ENCODE results near the gene EIF5B. TPM values are rescaled to one million over a fixed set of nuclear protein-coding genes. Genes with fewer than 3 reads are reported as not detected.
A peak's percentile ranks its signal among the peaks of the same experiment; 100 is the strongest.

EIF5B gene
- total RNA-seq, 1 experiment from 2014 or later: 58.1 TPM

DNA sequence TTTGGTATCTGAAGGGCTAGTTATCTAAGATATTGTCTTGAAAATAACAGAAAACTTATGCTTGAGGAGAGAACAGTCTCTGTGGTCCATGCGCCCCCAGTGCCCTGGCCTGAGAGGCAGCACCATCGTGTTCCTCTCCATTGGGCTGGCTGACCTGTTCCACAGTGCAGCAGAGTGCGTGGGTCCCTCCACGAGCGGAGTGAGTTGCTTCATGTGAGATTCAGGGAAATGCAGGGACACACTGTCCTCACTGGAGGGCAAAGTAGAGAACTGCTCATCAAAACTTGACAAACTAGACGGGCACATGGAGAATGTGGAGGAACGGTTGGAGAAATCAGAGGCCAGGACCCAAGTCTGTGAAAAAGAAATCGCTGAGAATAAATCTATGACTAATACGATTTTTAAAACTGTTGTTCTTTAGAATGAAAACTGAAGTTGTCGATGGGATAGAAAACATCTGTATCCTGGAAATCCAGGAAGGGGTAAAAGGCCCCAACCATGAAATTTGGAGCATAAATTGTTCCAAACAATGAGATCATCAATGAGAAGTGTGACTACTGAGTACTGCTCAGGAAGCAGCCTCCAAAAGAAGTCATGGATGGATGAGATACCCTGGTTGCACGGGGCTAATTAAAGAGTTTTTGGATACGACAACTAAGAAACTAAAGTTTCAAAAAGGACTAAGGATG is 94.5 kb downstream of the EIF5B start:
- Histone ChIP-seq H3K27ac (ENCODE audit: insufficient read length, low read depth, low read length) (no peak overlapping the region), H3K9ac (ENCODE audit: extremely low read depth, insufficient read length, low read length) (no peak overlapping the region), H3K14ac (ENCODE audit: insufficient read depth, low read length) (no peak overlapping the region), H2BK120ac (ENCODE audit: low read depth, low read length, poor library complexity, severe bottlenecking) (no peak overlapping the region), H3K79me1 (ENCODE audit: insufficient read depth, low read depth, low read length, poor library complexity, severe bottlenecking) (no peaks in the 10 kb centered on the region), H2BK5ac (ENCODE audit: insufficient read length, low read length) (no peak overlapping the region), H4K8ac (replicated peaks; ENCODE audit: insufficient read length, low read depth, low read length) (no peak overlapping the region), H2BK12ac (ENCODE audit: insufficient read length, low read depth, low read length) (no peak overlapping the region), H3T11ph (ENCODE audit: low read length) (no peak overlapping the region), H3K56ac (ENCODE audit: insufficient read length, low read depth, low read length) (no peak overlapping the region), H3K4me2 (ENCODE audit: insufficient read depth, insufficient read length, low read length) (no peak overlapping the region), H3K23me2 (ENCODE audit: insufficient read length, low read depth, low read length, poor library complexity, severe bottlenecking) (no peaks in the 10 kb centered on the region), H4K20me1 (ENCODE audit: control insufficient read depth, insufficient read depth, insufficient read length) (no peaks in the 10 kb centered on the region), H4K91ac (ENCODE audit: insufficient read length, low read depth, low read length) (no peak overlapping the region), H2AK5ac (ENCODE audit: insufficient read length, low read length) (no peak overlapping the region), H3K4me1 (ENCODE audit: insufficient read depth, low read length) (no peaks in the 10 kb centered on the region), H3K4ac (ENCODE audit: low read depth, low read length) (no peak overlapping the region), H3K9me3 (ENCODE audit: control insufficient read depth, low read depth, low read length) (no peaks in the 10 kb centered on the region), H2BK15ac (ENCODE audit: low read depth, low read length) (no peak overlapping the region), H3K79me2 (ENCODE audit: insufficient read depth, low read length) (peaks cover 2% of the 10 kb centered on the region; the same call in 1 of the 2 replicates), H2AFZ (ENCODE audit: low read length) (no peak overlapping the region), H4K5ac (ENCODE audit: insufficient read length, low read depth, low read length) (no peak overlapping the region), H3K23ac (ENCODE audit: insufficient read length, low read depth, low read length) (no peak overlapping the region), H3K27me3 (ENCODE audit: insufficient read depth, low read length) (no peaks in the 10 kb centered on the region), H2BK20ac (ENCODE audit: low read depth, low read length, poor library complexity, severe bottlenecking) (no peak overlapping the region), H3K18ac (ENCODE audit: insufficient read length, low read depth, low read length) (no peak overlapping the region)
- Mint-ChIP-seq H3K36me3 (ENCODE audit: insufficient read depth in 1 of 3, low read depth in 3 of 3) (peaks cover 17 to 52% (median 50%) of the 10 kb centered on the region in 3 experiments; a peak in 6 of 7 replicates), H3K27ac (peak overlapping the region; percentile 6 to 94 (median 42); a peak in 5 of 7 replicates), H3K4me3 (no peak overlapping the region), H3K9me3 (no peaks in the 10 kb centered on the region), H3K27me3 (ENCODE audit: low read depth) (no peaks in the 10 kb centered on the region), H3K4me1 (peaks cover 0 to 3% of the 10 kb centered on the region in 2 experiments; a peak in 2 of 4 replicates)
- DNase-seq: no peak
- TF ChIP-seq, protein P1, sequence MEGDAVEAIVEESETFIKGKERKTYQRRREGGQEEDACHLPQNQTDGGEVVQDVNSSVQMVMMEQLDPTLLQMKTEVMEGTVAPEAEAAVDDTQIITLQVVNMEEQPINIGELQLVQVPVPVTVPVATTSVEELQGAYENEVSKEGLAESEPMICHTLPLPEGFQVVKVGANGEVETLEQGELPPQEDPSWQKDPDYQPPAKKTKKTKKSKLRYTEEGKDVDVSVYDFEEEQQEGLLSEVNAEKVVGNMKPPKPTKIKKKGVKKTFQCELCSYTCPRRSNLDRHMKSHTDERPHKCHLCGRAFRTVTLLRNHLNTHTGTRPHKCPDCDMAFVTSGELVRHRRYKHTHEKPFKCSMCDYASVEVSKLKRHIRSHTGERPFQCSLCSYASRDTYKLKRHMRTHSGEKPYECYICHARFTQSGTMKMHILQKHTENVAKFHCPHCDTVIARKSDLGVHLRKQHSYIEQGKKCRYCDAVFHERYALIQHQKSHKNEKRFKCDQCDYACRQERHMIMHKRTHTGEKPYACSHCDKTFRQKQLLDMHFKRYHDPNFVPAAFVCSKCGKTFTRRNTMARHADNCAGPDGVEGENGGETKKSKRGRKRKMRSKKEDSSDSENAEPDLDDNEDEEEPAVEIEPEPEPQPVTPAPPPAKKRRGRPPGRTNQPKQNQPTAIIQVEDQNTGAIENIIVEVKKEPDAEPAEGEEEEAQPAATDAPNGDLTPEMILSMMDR (conservative IDR thresholded peaks at IDR 0.05): no peak
- WGBS (ENCODE audit: extremely low coverage, insufficient read length, low lambda C conversion rate): no CpG with 5 or more reads among the region's 12 CpGs
